Ishikawa (cell line): ENCODE data around the gene CDC45.

Experiments
- CEBPB ChIP-seq: IDR thresholded peaks from 2 replicates; pipeline ENCODE4 v1.6.1; 2012
- CREB1 ChIP-seq: IDR thresholded peaks from 2 replicates; pipeline ENCODE4 v1.6.1; 2012; ENCODE audit warnings: low read depth
- EGR1 ChIP-seq: IDR thresholded peaks from 2 replicates; pipeline ENCODE4 v1.6.1; 2012
- EP300 ChIP-seq: IDR thresholded peaks from 2 replicates; pipeline ENCODE4 v1.6.1; 2012; ENCODE audit warnings: borderline replicate concordance
- FOXM1 ChIP-seq: IDR thresholded peaks from 2 replicates; pipeline ENCODE4 v1.6.1; 2012; ENCODE audit warnings: low read depth, borderline replicate concordance
- MAX ChIP-seq: IDR thresholded peaks from 2 replicates; pipeline ENCODE4 v1.6.1; 2012
- NFIC ChIP-seq: IDR thresholded peaks from 2 replicates; pipeline ENCODE4 v1.6.1; 2012
- RAD21 ChIP-seq: IDR thresholded peaks from 2 replicates; pipeline ENCODE4 v1.6.1; 2012; ENCODE audit warnings: low read depth
- REST ChIP-seq: IDR thresholded peaks from 2 replicates; pipeline ENCODE4 v1.6.1; 2012; ENCODE audit warnings: low read depth, mild to moderate bottlenecking
- TAF1 ChIP-seq: IDR thresholded peaks from 2 replicates; pipeline ENCODE4 v1.6.1; 2012; ENCODE audit warnings: low read depth, mild to moderate bottlenecking
- TCF12 ChIP-seq: IDR thresholded peaks from 2 replicates; pipeline ENCODE4 v1.6.1; 2012; ENCODE audit warnings: low read depth
- TEAD4 ChIP-seq: IDR thresholded peaks from 2 replicates; pipeline ENCODE4 v1.6.1; 2012
- USF1 ChIP-seq: IDR thresholded peaks from 2 replicates; pipeline ENCODE4 v1.6.1; 2012
- YY1 ChIP-seq: IDR thresholded peaks from 2 replicates; pipeline ENCODE4 v1.6.1; 2012; ENCODE audit warnings: low read depth
- ZBTB7A ChIP-seq: IDR thresholded peaks from 2 replicates; pipeline ENCODE4 v1.6.1; 2012; ENCODE audit warnings: low read depth

Gene CDC45

GRCh38 chr22:19472233-19472632 is 7.5 kb upstream of the CDC45 start:
- TF ChIP-seq TEAD4 (no peak), YY1 (no peak), FOXM1 (no peak), EGR1 (no peak), CEBPB (no peak), NFIC (no peak)

GRCh38 chr22:19473578-19473977 is 6.1 kb upstream of the CDC45 start:
- TF ChIP-seq EGR1 = no peak
- no peak for TF ChIP-seq EP300
- no peak for TF ChIP-seq NFIC
- TF ChIP-seq YY1 = no peak
- no peak for TF ChIP-seq TAF1
- TF ChIP-seq CEBPB = no peak
- TF ChIP-seq MAX = no peak
- TF ChIP-seq ZBTB7A = no peak
- TF ChIP-seq RAD21 = no peak
- TF ChIP-seq REST = no peak

GRCh38 chr22:19476023-19476422 is 3.7 kb upstream of the CDC45 start:
- TF ChIP-seq RAD21 = no peak
- TF ChIP-seq CREB1 = no peak
- no peak for TF ChIP-seq TCF12
- no peak for TF ChIP-seq EP300
- TF ChIP-seq YY1 = no peak
- TF ChIP-seq MAX = no peak
- no peak for TF ChIP-seq FOXM1
- TF ChIP-seq ZBTB7A = no peak
- no peak for TF ChIP-seq TAF1
- no peak for TF ChIP-seq NFIC
- no peak for TF ChIP-seq USF1
- TF ChIP-seq EGR1 = no peak
- no peak for TF ChIP-seq CEBPB
- TF ChIP-seq TEAD4 = no peak

GRCh38 chr22:19477321-19478044 is 2.2 kb upstream of the CDC45 start:
- TF ChIP-seq CREB1 (no peak), YY1 (no peak), CEBPB (no peak), ZBTB7A (no peak), MAX (no peak)

GRCh38 chr22:19478045-19478900 is 1.4 kb upstream of the CDC45 start:
- TF ChIP-seq REST (no peak), EGR1 (no peak), MAX (no peak), TCF12 (no peak), CREB1 (no peak), USF1 (no peak), FOXM1 (no peak), NFIC (no peak)
